Lower leg skin (tissue), 3 donors: ENCODE measurements around the gene RAD18.

ENCODE experiments used
- POLR2A ChIP-seq, 2 donors: fragments of 450-650 bp; IDR thresholded peaks; one replicate each; pipeline ENCODE4 v1.6.1; 2016 to 2017; ENCODE audit warnings: antibody characterized with exemption in 2 of 2, mild to moderate bottlenecking in 1 of 2, moderate library complexity in 1 of 2
- TF ChIP-seq, protein P1 (sequence below), 3 donors: fragments of 450-650 bp; IDR thresholded peaks; one replicate each; pipeline ENCODE4 v1.5.1; 2016; ENCODE audit warnings: antibody characterized with exemption in 3 of 3, mild to moderate bottlenecking in 3 of 3, moderate library complexity in 2 of 3

DNA sequence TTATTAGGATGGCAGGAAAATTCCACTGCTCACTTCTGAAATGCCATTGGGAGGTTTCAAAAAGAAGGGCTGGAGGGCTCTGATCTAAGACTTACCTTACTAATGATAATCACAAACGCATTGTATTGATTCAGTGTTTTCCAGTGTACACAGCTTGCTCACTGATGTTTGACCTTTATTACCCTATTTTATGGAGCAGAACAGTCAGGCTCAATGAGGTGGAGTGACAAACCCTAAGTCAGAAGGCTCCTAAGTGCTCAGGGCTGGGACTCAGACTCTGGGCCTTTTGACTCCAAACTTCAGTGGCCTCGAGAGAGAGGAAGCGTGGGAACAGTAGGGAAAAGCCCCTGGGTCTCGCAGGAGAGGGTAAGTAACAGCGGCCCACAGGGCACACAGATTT, 20.3 kb upstream of the RAD18 start:
- TF ChIP-seq, protein P1, sequence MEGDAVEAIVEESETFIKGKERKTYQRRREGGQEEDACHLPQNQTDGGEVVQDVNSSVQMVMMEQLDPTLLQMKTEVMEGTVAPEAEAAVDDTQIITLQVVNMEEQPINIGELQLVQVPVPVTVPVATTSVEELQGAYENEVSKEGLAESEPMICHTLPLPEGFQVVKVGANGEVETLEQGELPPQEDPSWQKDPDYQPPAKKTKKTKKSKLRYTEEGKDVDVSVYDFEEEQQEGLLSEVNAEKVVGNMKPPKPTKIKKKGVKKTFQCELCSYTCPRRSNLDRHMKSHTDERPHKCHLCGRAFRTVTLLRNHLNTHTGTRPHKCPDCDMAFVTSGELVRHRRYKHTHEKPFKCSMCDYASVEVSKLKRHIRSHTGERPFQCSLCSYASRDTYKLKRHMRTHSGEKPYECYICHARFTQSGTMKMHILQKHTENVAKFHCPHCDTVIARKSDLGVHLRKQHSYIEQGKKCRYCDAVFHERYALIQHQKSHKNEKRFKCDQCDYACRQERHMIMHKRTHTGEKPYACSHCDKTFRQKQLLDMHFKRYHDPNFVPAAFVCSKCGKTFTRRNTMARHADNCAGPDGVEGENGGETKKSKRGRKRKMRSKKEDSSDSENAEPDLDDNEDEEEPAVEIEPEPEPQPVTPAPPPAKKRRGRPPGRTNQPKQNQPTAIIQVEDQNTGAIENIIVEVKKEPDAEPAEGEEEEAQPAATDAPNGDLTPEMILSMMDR (IDR thresholded peaks at IDR 0.05), result no peak
- TF ChIP-seq POLR2A (IDR thresholded peaks at IDR 0.05), result no peak
